NCI-H748 treated with DMSO at 0.1 percent for 48 hours (cell line): ENCODE results near the gene TMEM272.

Source experiments
- DNase-seq: peaks from one replicate; lab custom pipeline; 2025; lab: John Stamatoyannopoulos, UW

Gene TMEM272

GRCh38 chr13:51804295-51805172, 40.4 kb downstream of the TMEM272 start:
- no peak for DNase-seq

- DNase-seq, result peak; percentile 57
Observed at GRCh38 chr13:51803422-51804294, 41.3 kb downstream of the TMEM272 start, which contains the start of gene DHRS12. Gene DHRS12, minus strand, starts transcription at chr13:51804163. Its CDS starts 4,504 bp downstream, at chr13:51799659.

GRCh38 chr13:51802631-51803418, 42.2 kb downstream of the TMEM272 start:
- DNase-seq, result peak; percentile 29

- DNase-seq, result no peak
Observed at GRCh38 chr13:51801631-51802099, 43.3 kb downstream of the TMEM272 start.

GRCh38 chr13:51800486-51800885, 44.5 kb downstream of the TMEM272 start:
- DNase-seq, result no peak

GRCh38 chr13:51799261-51799660, 45.7 kb downstream of the TMEM272 start:
- no peak for DNase-seq

- DNase-seq, result peak; percentile 61
Observed at GRCh38 chr13:51797664-51798488, 47.1 kb downstream of the TMEM272 start.

- no peak for DNase-seq
Observed at GRCh38 chr13:51796546-51796945, 48.4 kb downstream of the TMEM272 start.

- DNase-seq, result no peak
Observed at GRCh38 chr13:51795419-51795818, 49.6 kb downstream of the TMEM272 start.

GRCh38 chr13:51794964-51795363, 50.0 kb downstream of the TMEM272 start:
- DNase-seq, result no peak

GRCh38 chr13:51793570-51794271, 51.3 kb downstream of the TMEM272 start:
- DNase-seq, result no peak

GRCh38 chr13:51786425-51787265, 58.3 kb downstream of the TMEM272 start:
- no peak for DNase-seq

- DNase-seq, result peak; percentile 84
Observed at GRCh38 chr13:51785712-51786424, 59.1 kb downstream of the TMEM272 start.

GRCh38 chr13:51784097-51784496, 60.9 kb downstream of the TMEM272 start:
- no peak for DNase-seq

- no peak for DNase-seq
Observed at GRCh38 chr13:51783428-51784094, 61.4 kb downstream of the TMEM272 start.

GRCh38 chr13:51782026-51782710, 62.8 kb downstream of the TMEM272 start:
- no peak for DNase-seq

GRCh38 chr13:51781246-51782022, 63.5 kb downstream of the TMEM272 start:
- no peak for DNase-seq
